Measurements from ENCODE around the gene SH3RF3.

- no peak for TF ChIP-seq CTCF (conservative IDR thresholded peaks at IDR 0.05 in 1 of 2, IDR thresholded peaks at IDR 0.05 in 1 of 2; ENCODE audit: low read depth in 1 of 2, low read length in 2 of 2)
- no peak for TF ChIP-seq EZH2 (IDR thresholded peaks at IDR 0.05; ENCODE audit: low read length, missing control alignments)
These were observed 402.2 kb downstream of the SH3RF3 start for GRCh38 chr2:109531221-109531620.

Data from fibroblast of lung (primary cell).